WTC11 (cell line): ENCODE results near the gene HS2ST1. TPM values are rescaled to one million over a fixed set of nuclear protein-coding genes. Genes with fewer than 3 reads are reported as not detected.

Experiments used
- ATAC-seq: fragments of 200-7000 bp; cut with Tn5 transposase; 2 replicates; pipeline ENCODE4 v1.10.0; 2021; ENCODE audit warnings: mild to moderate bottlenecking, moderate library complexity
- CTCF ChIA-PET: fragments of 300-600 bp; sonication (Branson Sonifier 250); formaldehyde crosslinking; loops from one replicate; lab custom pipeline; 2021; ENCODE audit warnings: antibody characterized with exemption; lab: Charles Lee
- POLR2A ChIA-PET: fragments of 350-600 bp; sonication (Branson Sonifier 250); formaldehyde crosslinking; loops from one replicate; lab custom pipeline; 2021; ENCODE audit warnings: antibody characterized with exemption; lab: Charles Lee
- DNase-seq: peaks from one replicate; pipeline ENCODE4 v3.0.0; 2021; ENCODE audit warnings: low spot score
- H3K27ac Mint-ChIP-seq: 2 replicates; pipeline ENCODE4 v1.8.0; 2021; ENCODE audit warnings: mixed read lengths
- H3K27me3 Mint-ChIP-seq: 2 replicates; pipeline ENCODE4 v1.8.0; 2021; ENCODE audit warnings: low read depth, mild to moderate bottlenecking, moderate library complexity, mixed read lengths
- H3K36me3 Mint-ChIP-seq: 2 replicates; pipeline ENCODE4 v1.8.0; 2021; ENCODE audit warnings: mixed read lengths
- H3K4me1 Mint-ChIP-seq: 2 replicates; pipeline ENCODE4 v1.8.0; 2022; ENCODE audit warnings: mixed read lengths
- H3K4me3 Mint-ChIP-seq: 2 replicates; pipeline ENCODE4 v1.8.0; 2021; ENCODE audit warnings: mild to moderate bottlenecking, moderate library complexity, mixed read lengths
- H3K9me3 Mint-ChIP-seq: 2 replicates; pipeline ENCODE4 v1.8.0; 2021; ENCODE audit warnings: mixed read lengths
- ELF4 ChIP-seq: sonication (generic); formaldehyde crosslinking; IDR thresholded peaks from 2 replicates; pipeline ENCODE4 v1.8.1; 2022; ENCODE audit warnings: low read depth, mild to moderate bottlenecking, moderate library complexity, missing genetic modification reagents
- FOXP1 ChIP-seq: sonication (generic); formaldehyde crosslinking; IDR thresholded peaks from 2 replicates; pipeline ENCODE4 v1.8.0; 2022; ENCODE audit warnings: missing genetic modification reagents, mild to moderate bottlenecking, moderate library complexity, borderline replicate concordance
- GABPB1 ChIP-seq: sonication (generic); formaldehyde crosslinking; IDR thresholded peaks from 2 replicates; pipeline ENCODE4 v1.8.1; 2023; ENCODE audit warnings: mild to moderate bottlenecking, missing genetic modification reagents
- GRHL2 ChIP-seq: fragments of 250-450 bp; sonication (Bioruptor Pico); IDR thresholded peaks from 2 replicates; pipeline ENCODE4 v1.8.0; 2022; ENCODE audit warnings: mild to moderate bottlenecking, moderate library complexity; ENCODE audit not compliant: insufficient replicate concordance, severe bottlenecking
- IRF2 ChIP-seq: sonication (generic); formaldehyde crosslinking; IDR thresholded peaks from 2 replicates; pipeline ENCODE4 v1.8.0; 2022; ENCODE audit warnings: low read depth, missing genetic modification reagents, borderline replicate concordance
- JUN ChIP-seq: sonication (generic); formaldehyde crosslinking; IDR thresholded peaks from 2 replicates; pipeline ENCODE4 v1.8.0; 2023; ENCODE audit warnings: mild to moderate bottlenecking, missing genetic modification reagents
- KAT7 ChIP-seq: sonication (generic); formaldehyde crosslinking; IDR thresholded peaks from 2 replicates; pipeline ENCODE4 v1.8.1; 2023; ENCODE audit warnings: missing genetic modification reagents, mild to moderate bottlenecking, borderline replicate concordance
- NFATC4 ChIP-seq: fragments of 250-450 bp; sonication (Bioruptor Pico); IDR thresholded peaks from 2 replicates; pipeline ENCODE4 v1.9.0; 2021; ENCODE audit warnings: mild to moderate bottlenecking
- NR1H2 ChIP-seq: sonication (generic); formaldehyde crosslinking; IDR thresholded peaks from 2 replicates; pipeline ENCODE4 v1.9.0; 2021; ENCODE audit warnings: mild to moderate bottlenecking, moderate library complexity, missing genetic modification reagents
- NR3C1 ChIP-seq: sonication (generic); formaldehyde crosslinking; conservative IDR thresholded peaks from 2 replicates; pipeline ENCODE4 v1.8.1; 2023; ENCODE audit warnings: low read depth, mild to moderate bottlenecking, missing genetic modification reagents
- RORB ChIP-seq: fragments of 250-450 bp; sonication (Bioruptor Pico); IDR thresholded peaks from 2 replicates; pipeline ENCODE4 v1.9.0; 2021; ENCODE audit warnings: mild to moderate bottlenecking
- SMAD3 ChIP-seq: sonication (generic); formaldehyde crosslinking; IDR thresholded peaks from 2 replicates; pipeline ENCODE4 v1.8.0; 2022; ENCODE audit warnings: missing genetic modification reagents, mild to moderate bottlenecking, borderline replicate concordance
- ZBTB21 ChIP-seq: sonication (generic); formaldehyde crosslinking; IDR thresholded peaks from 2 replicates; pipeline ENCODE4 v1.8.1; 2023; ENCODE audit warnings: mild to moderate bottlenecking, missing genetic modification reagents, borderline replicate concordance
- ZNF138 ChIP-seq: sonication (generic); formaldehyde crosslinking; conservative IDR thresholded peaks from 2 replicates; pipeline ENCODE4 v1.8.1; 2022; ENCODE audit warnings: mild to moderate bottlenecking, moderate library complexity, missing genetic modification reagents
- ZNF263 ChIP-seq: sonication (generic); formaldehyde crosslinking; IDR thresholded peaks from 2 replicates; pipeline ENCODE4 v1.8.1; 2022; ENCODE audit warnings: low read depth, mild to moderate bottlenecking, moderate library complexity, missing genetic modification reagents
- total RNA-seq: library from RNA; stranded (reverse); gene quantifications from 3 replicates; pipeline ENCODE4 v1.2.3, GENCODE V29; 2021
- TF ChIP-seq, protein P1 (sequence below): sonication (generic); formaldehyde crosslinking; IDR thresholded peaks from 2 replicates; pipeline ENCODE4 v1.8.1; 2023; ENCODE audit warnings: mild to moderate bottlenecking, missing genetic modification reagents, borderline replicate concordance
- TF ChIP-seq, protein P2 (sequence below): fragments of 250-450 bp; sonication (Bioruptor Pico); IDR thresholded peaks from 2 replicates; pipeline ENCODE4 v2.1.2; 2022; ENCODE audit warnings: mild to moderate bottlenecking, moderate library complexity
- TF ChIP-seq, protein P3 (sequence below): fragments of 250-450 bp; sonication (Bioruptor Pico); IDR thresholded peaks from 2 replicates; pipeline ENCODE4 v1.9.0; 2021; ENCODE audit warnings: mild to moderate bottlenecking
- TF ChIP-seq, protein P4 (sequence below): sonication (generic); formaldehyde crosslinking; IDR thresholded peaks from 2 replicates; pipeline ENCODE4 v1.8.0; 2022; ENCODE audit warnings: mild to moderate bottlenecking, missing genetic modification reagents
- TF ChIP-seq, protein P5 (sequence below): sonication (generic); formaldehyde crosslinking; IDR thresholded peaks from 2 replicates; pipeline ENCODE4 v1.8.1; 2023; ENCODE audit warnings: mild to moderate bottlenecking, missing genetic modification reagents
- TF ChIP-seq, protein P6 (sequence below): fragments of 250-450 bp; sonication (Bioruptor Pico); IDR thresholded peaks from 2 replicates; pipeline ENCODE4 v1.8.0; 2021; ENCODE audit warnings: mild to moderate bottlenecking

The HS2ST1 gene
- total RNA-seq, 1 experiment from 2014 or later = 24.7 TPM

DNA sequence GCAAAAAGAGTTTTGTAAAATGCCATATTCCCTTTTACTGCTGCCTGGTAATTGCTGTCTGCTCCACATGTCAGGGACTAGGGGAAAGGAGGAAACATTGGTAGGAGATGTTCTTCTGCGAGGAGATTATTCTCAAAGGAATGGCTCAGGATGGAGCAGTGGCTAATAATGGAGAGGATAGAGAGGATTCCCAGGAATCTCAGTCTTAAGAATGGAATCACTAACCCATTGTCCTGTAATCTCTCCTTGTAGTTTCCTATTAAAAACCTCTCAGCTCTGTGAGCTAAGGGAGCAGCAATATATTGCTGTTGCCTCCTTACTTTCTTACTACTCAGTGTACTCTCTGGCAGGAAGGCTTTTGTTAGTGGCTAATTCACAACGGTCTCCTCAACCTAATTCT is 175.4 kb downstream of the HS2ST1 start:
- TF ChIP-seq, protein P1, sequence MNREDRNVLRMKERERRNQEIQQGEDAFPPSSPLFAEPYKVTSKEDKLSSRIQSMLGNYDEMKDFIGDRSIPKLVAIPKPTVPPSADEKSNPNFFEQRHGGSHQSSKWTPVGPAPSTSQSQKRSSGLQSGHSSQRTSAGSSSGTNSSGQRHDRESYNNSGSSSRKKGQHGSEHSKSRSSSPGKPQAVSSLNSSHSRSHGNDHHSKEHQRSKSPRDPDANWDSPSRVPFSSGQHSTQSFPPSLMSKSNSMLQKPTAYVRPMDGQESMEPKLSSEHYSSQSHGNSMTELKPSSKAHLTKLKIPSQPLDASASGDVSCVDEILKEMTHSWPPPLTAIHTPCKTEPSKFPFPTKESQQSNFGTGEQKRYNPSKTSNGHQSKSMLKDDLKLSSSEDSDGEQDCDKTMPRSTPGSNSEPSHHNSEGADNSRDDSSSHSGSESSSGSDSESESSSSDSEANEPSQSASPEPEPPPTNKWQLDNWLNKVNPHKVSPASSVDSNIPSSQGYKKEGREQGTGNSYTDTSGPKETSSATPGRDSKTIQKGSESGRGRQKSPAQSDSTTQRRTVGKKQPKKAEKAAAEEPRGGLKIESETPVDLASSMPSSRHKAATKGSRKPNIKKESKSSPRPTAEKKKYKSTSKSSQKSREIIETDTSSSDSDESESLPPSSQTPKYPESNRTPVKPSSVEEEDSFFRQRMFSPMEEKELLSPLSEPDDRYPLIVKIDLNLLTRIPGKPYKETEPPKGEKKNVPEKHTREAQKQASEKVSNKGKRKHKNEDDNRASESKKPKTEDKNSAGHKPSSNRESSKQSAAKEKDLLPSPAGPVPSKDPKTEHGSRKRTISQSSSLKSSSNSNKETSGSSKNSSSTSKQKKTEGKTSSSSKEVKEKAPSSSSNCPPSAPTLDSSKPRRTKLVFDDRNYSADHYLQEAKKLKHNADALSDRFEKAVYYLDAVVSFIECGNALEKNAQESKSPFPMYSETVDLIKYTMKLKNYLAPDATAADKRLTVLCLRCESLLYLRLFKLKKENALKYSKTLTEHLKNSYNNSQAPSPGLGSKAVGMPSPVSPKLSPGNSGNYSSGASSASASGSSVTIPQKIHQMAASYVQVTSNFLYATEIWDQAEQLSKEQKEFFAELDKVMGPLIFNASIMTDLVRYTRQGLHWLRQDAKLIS (CRISPR knock-in tag) = no peak
- TF ChIP-seq FOXP1 (no peak), IRF2 (CRISPR knock-in tag) (no peak), JUN (CRISPR knock-in tag) (no peak), ZNF263 (CRISPR knock-in tag) (no peak), ZBTB21 (CRISPR knock-in tag) (no peak), GABPB1 (no peak), GRHL2 (CRISPR knock-in tag) (no peak), ZNF138 (no peak), RORB (CRISPR knock-in tag) (no peak), NR1H2 (CRISPR knock-in tag) (no peak), KAT7 (CRISPR knock-in tag) (no peak)
- TF ChIP-seq, protein P2, sequence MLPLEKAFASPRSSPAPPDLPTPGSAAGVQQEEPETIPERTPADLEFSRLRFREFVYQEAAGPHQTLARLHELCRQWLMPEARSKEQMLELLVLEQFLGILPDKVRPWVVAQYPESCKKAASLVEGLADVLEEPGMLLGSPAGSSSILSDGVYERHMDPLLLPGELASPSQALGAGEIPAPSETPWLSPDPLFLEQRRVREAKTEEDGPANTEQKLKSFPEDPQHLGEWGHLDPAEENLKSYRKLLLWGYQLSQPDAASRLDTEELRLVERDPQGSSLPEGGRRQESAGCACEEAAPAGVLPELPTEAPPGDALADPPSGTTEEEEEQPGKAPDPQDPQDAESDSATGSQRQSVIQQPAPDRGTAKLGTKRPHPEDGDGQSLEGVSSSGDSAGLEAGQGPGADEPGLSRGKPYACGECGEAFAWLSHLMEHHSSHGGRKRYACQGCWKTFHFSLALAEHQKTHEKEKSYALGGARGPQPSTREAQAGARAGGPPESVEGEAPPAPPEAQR (CRISPR knock-in tag) = no peak
- TF ChIP-seq, protein P3, sequence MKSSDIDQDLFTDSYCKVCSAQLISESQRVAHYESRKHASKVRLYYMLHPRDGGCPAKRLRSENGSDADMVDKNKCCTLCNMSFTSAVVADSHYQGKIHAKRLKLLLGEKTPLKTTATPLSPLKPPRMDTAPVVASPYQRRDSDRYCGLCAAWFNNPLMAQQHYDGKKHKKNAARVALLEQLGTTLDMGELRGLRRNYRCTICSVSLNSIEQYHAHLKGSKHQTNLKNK (CRISPR knock-in tag) = no peak
- TF ChIP-seq, protein P4, sequence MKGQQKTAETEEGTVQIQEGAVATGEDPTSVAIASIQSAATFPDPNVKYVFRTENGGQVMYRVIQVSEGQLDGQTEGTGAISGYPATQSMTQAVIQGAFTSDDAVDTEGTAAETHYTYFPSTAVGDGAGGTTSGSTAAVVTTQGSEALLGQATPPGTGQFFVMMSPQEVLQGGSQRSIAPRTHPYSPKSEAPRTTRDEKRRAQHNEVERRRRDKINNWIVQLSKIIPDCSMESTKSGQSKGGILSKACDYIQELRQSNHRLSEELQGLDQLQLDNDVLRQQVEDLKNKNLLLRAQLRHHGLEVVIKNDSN (CRISPR knock-in tag) = no peak
- TF ChIP-seq, protein P5, sequence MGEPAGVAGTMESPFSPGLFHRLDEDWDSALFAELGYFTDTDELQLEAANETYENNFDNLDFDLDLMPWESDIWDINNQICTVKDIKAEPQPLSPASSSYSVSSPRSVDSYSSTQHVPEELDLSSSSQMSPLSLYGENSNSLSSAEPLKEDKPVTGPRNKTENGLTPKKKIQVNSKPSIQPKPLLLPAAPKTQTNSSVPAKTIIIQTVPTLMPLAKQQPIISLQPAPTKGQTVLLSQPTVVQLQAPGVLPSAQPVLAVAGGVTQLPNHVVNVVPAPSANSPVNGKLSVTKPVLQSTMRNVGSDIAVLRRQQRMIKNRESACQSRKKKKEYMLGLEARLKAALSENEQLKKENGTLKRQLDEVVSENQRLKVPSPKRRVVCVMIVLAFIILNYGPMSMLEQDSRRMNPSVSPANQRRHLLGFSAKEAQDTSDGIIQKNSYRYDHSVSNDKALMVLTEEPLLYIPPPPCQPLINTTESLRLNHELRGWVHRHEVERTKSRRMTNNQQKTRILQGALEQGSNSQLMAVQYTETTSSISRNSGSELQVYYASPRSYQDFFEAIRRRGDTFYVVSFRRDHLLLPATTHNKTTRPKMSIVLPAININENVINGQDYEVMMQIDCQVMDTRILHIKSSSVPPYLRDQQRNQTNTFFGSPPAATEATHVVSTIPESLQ (CRISPR knock-in tag) = no peak
- Mint-ChIP-seq H3K27me3 (no peaks in the 10 kb centered on the region), H3K36me3 (no peaks in the 10 kb centered on the region), H3K27ac (no peak overlapping the region), H3K9me3 (no peaks in the 10 kb centered on the region), H3K4me3 (no peak overlapping the region), H3K4me1 (peaks cover 11% of the 10 kb centered on the region)
- DNase-seq = no peak
- ATAC-seq = peak; percentile 80
- ChIA-PET POLR2A (no interaction called here), CTCF (interaction anchor here (1.2 kb wide), 1 partner anchor 386 kb away, joined by 3 read pairs; the partner anchor contains the start of gene SH3GLB1)

DNA sequence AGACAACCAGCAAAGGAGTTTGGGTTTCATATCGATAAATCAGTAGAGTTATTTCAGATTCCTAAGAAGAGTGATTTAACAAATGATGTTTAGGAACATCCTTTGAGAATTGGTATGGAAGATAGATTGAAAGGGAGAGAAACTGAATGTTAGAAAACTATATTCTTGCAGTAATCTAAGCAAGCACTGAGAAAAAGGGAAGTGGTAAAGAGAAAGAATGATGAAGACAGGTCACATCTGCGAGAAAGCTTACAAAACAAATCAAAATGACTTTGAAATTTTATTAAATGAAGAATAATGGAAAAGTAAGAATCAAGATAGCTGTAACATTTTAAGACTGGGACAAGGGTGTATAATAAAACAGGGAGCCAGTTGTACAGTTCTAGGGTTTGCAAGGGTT is 177.0 kb downstream of the HS2ST1 start:
- POLR2A ChIA-PET = no interaction called here
- peaks cover 13% of the 10 kb centered on the region for H3K4me1 Mint-ChIP-seq
- TF ChIP-seq NR3C1 (no peak), ELF4 (CRISPR knock-in tag) (no peak), SMAD3 (CRISPR knock-in tag) (no peak), NFATC4 (CRISPR knock-in tag) (no peak)
- TF ChIP-seq, protein P6, sequence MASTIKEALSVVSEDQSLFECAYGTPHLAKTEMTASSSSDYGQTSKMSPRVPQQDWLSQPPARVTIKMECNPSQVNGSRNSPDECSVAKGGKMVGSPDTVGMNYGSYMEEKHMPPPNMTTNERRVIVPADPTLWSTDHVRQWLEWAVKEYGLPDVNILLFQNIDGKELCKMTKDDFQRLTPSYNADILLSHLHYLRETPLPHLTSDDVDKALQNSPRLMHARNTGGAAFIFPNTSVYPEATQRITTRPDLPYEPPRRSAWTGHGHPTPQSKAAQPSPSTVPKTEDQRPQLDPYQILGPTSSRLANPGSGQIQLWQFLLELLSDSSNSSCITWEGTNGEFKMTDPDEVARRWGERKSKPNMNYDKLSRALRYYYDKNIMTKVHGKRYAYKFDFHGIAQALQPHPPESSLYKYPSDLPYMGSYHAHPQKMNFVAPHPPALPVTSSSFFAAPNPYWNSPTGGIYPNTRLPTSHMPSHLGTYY (CRISPR knock-in tag) = no peak
- TF ChIP-seq, all 79 proteins: peak for 0
- Mint-ChIP-seq H3K27me3 (no peaks in the 10 kb centered on the region), H3K27ac (no peak overlapping the region), H3K36me3 (no peaks in the 10 kb centered on the region), H3K9me3 (no peaks in the 10 kb centered on the region), H3K4me3 (no peak overlapping the region)
- ATAC-seq = no peak
- CTCF ChIA-PET = no interaction called here
- no peak for DNase-seq
